Measurements from ENCODE around the gene ITGB7. TPM values are rescaled to one million over a fixed set of nuclear protein-coding genes. Genes with fewer than 3 reads are reported as not detected.

ITGB7 gene
- total and polyA plus RNA-seq, 9 of the 15 experiments (the other 6 are each of a cell fraction or from before 2014, with no cell fraction given): 0.06 to 2.0 (median 0.67) TPM

- TF ChIP-seq POLR3G (IDR thresholded peaks at IDR 0.05; ENCODE audit: extremely low read depth, insufficient read length, insufficient replicate concordance) (no peak), ESRRA (IDR thresholded peaks at IDR 0.05; ENCODE audit: borderline replicate concordance, low read depth) (no peak), NCOR1 (IDR thresholded peaks at IDR 0.05) (no peak), HNRNPUL1 (IDR thresholded peaks at IDR 0.05; ENCODE audit: low read length) (no peak), ZNF24 (IDR thresholded peaks at IDR 0.05) (no peak), ZNF780A (CRISPR knock-in tag; IDR thresholded peaks at IDR 0.05) (no peak), CAMTA2 (CRISPR knock-in tag; conservative IDR thresholded peaks at IDR 0.05) (peak; percentile 81; the same call in 1 of the 2 replicates), ZNF354B (CRISPR knock-in tag; IDR thresholded peaks at IDR 0.05) (no peak), ZNF740 (CRISPR knock-in tag; IDR thresholded peaks at IDR 0.05) (no peak), ZNF740 (tag; IDR thresholded peaks at IDR 0.05) (no peak), IRF1 (CRISPR knock-in tag; IDR thresholded peaks at IDR 0.05; ENCODE audit: borderline replicate concordance) (no peak), AFF4 (CRISPR knock-in tag; IDR thresholded peaks at IDR 0.05) (no peak), ZNF277 (CRISPR knock-in tag; IDR thresholded peaks at IDR 0.05; ENCODE audit: borderline replicate concordance) (peak; percentile 100), RAD51 (IDR thresholded peaks at IDR 0.05; ENCODE audit: borderline replicate concordance, low read depth) (no peak), SP1 (CRISPR knock-in tag; IDR thresholded peaks at IDR 0.05) (no peak), JUNB (CRISPR knock-in tag; conservative IDR thresholded peaks at IDR 0.05) (peak; percentile 73; the same call in 1 of the 2 replicates), SNAPC5 (CRISPR knock-in tag; IDR thresholded peaks at IDR 0.05) (peak; percentile 68), ZEB2 (IDR thresholded peaks at IDR 0.05) (no peak), HDAC1 (IDR thresholded peaks at IDR 0.05) (no peak), HLTF (IDR thresholded peaks at IDR 0.05) (no peak), CBX2 (IDR thresholded peaks at IDR 0.05; ENCODE audit: insufficient read depth, low read length, poor library complexity, severe bottlenecking) (no peak), HES1 (IDR thresholded peaks at IDR 0.05; ENCODE audit: low read depth) (no peak), ZNF79 (CRISPR knock-in tag; IDR thresholded peaks at IDR 0.05; ENCODE audit: low read depth) (peak; percentile 62; the same call in 1 of the 2 replicates)
These were observed 59.4 kb downstream of the ITGB7 start (continued) for GRCh38 chr12:53147653-53148052.
